ENCODE measurements around the gene CBLL1. TPM values are rescaled to one million over a fixed set of nuclear protein-coding genes. Genes with fewer than 3 reads are reported as not detected.

The CBLL1 gene
- total RNA-seq = 18.9 TPM
- long read RNA-seq, full-length matches to known transcripts = 12 of 13 reads
- long read RNA-seq, partial matches to known transcripts = 0 of 13 reads
- long read RNA-seq, other reads (novel, unspliced or antisense) = 1 of 13 reads

DNA sequence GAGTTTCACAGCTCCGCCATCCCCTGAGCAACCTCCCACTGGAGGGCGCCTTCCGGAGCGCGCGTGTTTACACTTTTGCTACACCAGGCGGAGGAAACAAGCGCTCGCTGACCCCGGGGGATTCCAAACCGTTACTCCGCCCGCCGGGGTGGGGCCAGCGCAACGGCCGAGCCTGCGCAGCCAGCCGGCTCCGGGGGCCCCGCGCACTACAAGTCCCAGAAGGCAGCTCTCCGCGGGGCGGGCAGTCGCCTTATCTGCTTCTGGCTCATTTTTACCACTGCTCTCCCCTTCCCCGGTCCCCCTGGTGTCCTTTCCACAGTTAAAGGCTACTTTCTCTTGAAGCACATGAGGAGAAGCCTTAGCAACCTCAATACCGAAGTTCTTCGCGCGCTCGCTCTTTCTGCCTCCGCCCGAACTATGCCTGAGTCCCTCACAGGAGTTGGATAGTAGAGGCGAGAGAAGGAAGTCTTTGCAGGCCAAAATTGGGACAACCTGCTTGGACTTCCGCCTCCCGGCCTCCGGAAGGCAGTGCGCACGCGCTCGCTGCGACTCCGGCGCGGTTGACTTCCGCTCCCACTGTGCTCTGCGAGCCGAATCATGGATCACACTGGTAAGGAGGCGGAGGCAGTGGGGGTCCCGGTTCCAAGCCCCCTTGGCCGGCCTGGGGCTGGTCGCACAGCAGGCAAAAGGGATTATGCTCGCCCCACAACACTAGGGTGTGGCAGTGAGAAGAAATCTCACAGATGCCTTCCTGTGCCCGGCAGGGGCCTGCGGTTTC lies at the start of gene CBLL1:
CBLL1 (plus strand) TSS at position 576 of the 778 bp plus-strand sequence; CDS start at position 598, 22 bp downstream.
- DNase-seq = peak; percentile 98
- peak; percentile 99 for ATAC-seq (ENCODE audit: poor library complexity)
- intact Hi-C loops (cut with DNase I) = loop anchor here (10.0 kb wide), 2 partner anchors 131 to 401 kb away; no protein-coding TSS in a partner anchor

DNA sequence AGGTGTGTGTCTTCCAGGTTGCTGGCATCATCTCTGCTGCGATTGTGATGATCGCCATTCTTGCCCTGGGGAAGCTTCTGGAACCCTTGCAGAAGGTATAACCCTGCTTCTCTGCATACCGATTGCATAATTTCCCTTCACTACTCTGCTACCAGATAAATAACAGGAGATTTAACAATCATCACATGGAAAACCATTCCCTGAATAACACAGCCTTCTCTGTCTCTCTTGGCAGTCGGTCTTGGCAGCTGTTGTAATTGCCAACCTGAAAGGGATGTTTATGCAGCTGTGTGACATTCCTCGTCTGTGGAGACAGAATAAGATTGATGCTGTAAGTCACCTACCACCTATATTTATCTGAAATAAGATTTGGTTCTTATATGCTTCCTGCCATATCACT lies 49.6 kb upstream of the CBLL1 start:
- intact Hi-C loops (cut with DNase I) = no loop called here
- ATAC-seq (ENCODE audit: poor library complexity) (peak; percentile 75), DNase-seq (no peak)

- ATAC-seq (ENCODE audit: poor library complexity) (no peak), DNase-seq (no peak)
- intact Hi-C loops (cut with DNase I) = no loop called here
Measured at GRCh38 chr7:107696330-107696946, 47.5 kb upstream of the CBLL1 start.

- intact Hi-C loops (cut with DNase I) = no loop called here
- no peak for DNase-seq
- ATAC-seq (ENCODE audit: poor library complexity) = no peak
Measured at GRCh38 chr7:107697321-107698049, 46.5 kb upstream of the CBLL1 start.

DNA sequence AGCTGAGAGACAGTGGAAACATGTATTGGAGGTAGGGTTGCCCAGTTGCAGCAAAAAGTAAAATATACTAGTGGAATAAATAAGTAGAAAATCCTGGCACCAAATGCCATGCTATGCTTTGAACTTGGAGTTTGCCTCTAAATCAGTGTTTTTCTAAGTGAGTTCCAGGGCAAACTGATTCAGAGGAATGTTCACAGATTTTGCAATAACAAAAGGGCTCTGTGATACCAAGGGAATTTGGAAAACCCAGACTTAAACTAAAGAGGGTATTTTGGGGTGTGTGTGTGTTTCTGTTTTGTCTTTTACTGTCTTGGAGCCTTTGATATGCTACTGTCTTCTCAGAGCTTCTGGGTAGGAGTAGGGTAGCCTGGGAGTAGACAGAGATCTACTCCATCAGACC lies 43.4 kb upstream of the CBLL1 start:
- DNase-seq (no peak), ATAC-seq (ENCODE audit: poor library complexity) (no peak)
- intact Hi-C loops (cut with DNase I) = no loop called here

GRCh38 chr7:107701191-107701590 lies 42.8 kb upstream of the CBLL1 start:
- intact Hi-C loops (cut with DNase I) = no loop called here
- ATAC-seq (ENCODE audit: poor library complexity) (no peak), DNase-seq (no peak)

DNA sequence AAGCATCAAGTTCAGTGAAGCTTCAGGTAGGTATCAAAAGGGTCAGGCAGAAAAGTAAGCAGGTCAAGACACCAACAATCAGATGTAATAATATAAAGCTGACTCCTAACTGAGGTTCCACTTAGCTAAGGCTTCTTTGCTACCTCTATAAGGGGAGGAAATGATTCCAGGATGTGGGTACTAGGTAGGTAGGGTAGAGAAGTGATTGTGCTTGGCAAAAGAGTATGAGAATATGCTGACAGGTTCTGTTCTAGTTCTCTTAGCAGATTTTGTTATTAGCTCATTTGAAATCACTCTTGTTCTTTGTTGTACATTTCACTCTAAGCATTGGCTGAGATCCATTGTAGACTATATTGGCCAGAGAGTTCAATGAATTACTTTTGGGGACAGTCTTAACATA lies 40.7 kb upstream of the CBLL1 start:
- ATAC-seq (ENCODE audit: poor library complexity) = peak; percentile 63
- no peak for DNase-seq
- intact Hi-C loops (cut with DNase I) = no loop called here

- ATAC-seq (ENCODE audit: poor library complexity) = peak; percentile 58
- intact Hi-C loops (cut with DNase I) = no loop called here
- no peak for DNase-seq
Measured at GRCh38 chr7:107703872-107704271, 40.1 kb upstream of the CBLL1 start.

DNA sequence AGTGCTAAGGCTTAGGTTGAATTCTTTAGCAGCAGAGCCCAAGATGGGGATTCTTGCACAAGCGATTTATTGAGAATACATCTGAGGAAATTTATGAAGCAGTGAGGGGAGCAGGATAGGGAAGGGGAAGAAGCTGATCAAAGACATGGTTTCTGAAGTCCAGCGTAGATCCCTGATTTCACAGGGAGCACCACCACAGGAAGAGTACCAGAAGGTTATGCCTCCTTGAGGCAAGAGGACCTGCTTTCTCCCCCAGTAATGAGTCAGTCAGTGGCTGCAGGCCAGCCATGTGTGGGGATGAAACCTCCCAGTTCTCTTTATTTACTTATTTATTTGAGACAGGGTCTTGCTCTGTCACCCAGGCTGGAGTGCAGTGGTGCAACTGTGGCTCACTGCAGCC lies 35.0 kb upstream of the CBLL1 start:
- intact Hi-C loops (cut with DNase I) = no loop called here
- DNase-seq = no peak
- ATAC-seq (ENCODE audit: poor library complexity) = no peak

DNA sequence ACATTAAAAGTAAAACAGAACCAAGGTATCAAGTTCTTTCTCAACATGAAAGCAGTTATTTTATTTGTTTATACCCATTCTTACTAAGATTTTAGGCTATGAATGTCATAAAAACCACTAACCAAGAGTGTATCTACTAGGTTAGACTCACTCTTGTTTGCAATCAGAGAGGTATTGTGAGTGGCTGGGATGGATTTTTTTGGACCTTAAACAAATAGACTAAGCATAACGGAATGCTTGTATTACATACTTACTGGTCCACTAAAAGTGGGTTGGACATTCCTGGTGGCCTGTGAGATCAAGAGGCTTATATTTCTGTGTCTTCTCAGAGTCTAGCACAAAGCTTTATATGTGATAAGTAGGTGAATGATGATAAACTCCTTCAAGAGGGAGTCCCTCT lies 32.6 kb upstream of the CBLL1 start:
- ATAC-seq (ENCODE audit: poor library complexity) = no peak
- no peak for DNase-seq
- intact Hi-C loops (cut with DNase I) = no loop called here

DNA sequence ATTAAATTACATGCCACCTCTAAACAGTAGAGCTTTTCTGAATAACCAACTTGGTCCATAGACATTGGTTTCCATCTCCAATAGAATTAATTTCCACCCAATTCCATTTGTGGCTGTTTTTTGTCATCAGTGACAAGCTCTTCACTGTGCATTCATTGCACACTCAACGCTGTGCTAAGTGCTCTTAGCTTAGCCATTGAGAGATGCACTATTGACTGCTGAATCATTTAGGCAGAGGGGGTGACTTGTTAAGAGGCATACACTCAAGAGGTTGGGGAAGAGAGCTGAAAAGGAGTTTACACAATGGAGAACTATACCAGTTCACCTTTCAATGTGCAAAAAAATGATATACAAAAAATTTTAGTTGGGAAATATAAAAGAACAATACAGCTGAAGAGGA lies 31.9 kb upstream of the CBLL1 start:
- intact Hi-C loops (cut with DNase I) = no loop called here
- ATAC-seq (ENCODE audit: poor library complexity) (no peak), DNase-seq (no peak)

GRCh38 chr7:107712896-107713295 lies 31.0 kb upstream of the CBLL1 start:
- no peak for DNase-seq
- no peak for ATAC-seq (ENCODE audit: poor library complexity)
- intact Hi-C loops (cut with DNase I) = no loop called here

DNA sequence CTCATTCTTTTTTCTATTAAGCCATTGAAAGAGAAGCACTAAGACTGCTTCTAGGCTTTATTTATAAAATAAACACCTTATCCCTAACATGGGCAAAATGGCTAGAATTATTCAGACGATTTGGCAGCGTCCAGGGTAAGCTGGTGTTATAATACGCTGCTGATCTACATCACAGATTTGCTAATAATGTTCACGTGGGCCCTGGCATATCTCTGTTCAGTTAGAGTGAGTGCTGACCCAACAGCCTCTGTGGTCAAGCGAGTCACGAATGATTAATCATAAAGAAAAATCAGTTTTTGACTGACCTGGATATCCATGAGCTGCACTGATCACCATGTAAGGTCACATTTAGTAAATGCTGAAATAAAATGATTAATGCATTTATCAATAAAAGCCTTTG lies 28.4 kb upstream of the CBLL1 start:
- ATAC-seq (ENCODE audit: poor library complexity) (no peak), DNase-seq (no peak)
- intact Hi-C loops (cut with DNase I) = no loop called here

DNA sequence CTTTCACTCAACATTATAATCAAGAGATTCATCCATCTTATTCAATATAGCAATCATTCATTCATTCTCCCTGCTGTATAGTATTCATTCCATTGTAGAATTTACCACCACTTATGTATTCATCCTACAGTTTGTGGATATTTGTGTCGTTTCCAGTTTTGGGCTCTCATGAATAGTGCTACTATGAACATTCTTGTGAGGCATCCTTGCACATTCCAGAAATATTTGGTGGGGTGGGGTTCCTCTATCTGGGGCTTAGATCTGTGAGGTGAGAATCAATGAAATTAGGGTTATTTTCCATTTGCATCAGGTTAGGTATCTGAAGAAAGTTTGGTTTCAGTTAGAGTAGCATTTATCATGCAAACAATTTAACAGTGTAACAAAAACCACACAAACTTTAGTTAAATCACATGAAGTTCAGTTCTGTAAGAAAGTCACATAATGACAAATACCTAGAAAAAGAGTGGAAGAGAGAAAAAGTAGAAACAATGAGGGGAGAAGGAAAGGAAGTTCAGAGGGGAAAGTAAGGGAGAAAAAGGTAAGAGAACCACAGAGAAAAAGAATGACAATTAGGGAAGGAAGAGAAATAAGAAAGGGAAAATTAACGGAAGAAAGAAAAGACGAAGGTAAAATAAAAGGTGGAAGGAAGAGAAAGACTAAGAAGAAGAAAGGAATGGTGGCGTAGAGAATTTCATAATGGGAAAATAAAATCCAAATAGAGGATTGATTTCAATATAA lies 25.3 kb upstream of the CBLL1 start:
- intact Hi-C loops (cut with DNase I) = no loop called here
- no peak for ATAC-seq (ENCODE audit: poor library complexity)
- DNase-seq = no peak

DNA sequence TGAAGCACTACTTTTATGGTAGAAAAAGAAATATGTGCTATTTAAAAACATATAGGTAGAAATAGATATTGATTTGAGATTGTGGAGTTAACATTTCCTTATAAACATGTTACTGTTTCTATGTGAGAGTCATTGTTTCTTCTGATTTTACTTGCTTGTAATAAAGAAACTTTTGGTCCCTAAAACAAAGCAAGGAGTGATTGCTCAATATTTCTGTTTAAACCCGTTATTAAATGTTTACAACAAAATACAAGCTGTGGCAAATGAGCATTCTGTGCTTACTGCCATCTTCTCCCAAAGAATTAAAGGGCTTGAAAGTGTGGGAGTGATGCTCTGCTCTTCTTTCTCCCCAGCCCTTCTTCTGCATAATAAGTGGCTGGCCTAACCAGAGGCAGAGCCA lies 22.7 kb upstream of the CBLL1 start:
- intact Hi-C loops (cut with DNase I) = loop anchor here (10.0 kb wide), 2 partner anchors 156 to 526 kb away; partner anchors contain the start of genes COG5 and DUS4L
- no peak for DNase-seq
- no peak for ATAC-seq (ENCODE audit: poor library complexity)

DNA sequence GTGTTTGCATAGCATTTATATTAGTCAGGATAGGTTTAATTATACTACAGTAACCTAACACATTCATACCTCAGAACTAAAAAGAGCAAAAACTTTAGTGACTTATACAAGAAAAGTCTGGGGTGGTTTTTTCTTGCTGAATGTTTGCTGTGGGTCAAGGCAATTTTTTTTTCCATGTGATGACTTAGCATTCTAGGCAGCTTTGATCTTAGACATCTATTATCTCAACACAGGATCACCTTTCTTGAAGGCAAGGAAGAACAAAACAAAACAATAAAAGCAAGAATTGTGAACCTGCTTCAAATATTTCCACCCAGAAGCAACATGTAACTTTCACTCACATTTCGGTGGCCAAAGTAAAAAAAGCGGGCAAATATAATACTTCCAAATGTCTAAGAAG lies 20.7 kb upstream of the CBLL1 start:
- ATAC-seq (ENCODE audit: poor library complexity) (no peak), DNase-seq (no peak)
- intact Hi-C loops (cut with DNase I) = loop anchor here (10.0 kb wide), 2 partner anchors 158 to 528 kb away; partner anchors contain the start of genes COG5 and DUS4L

GRCh38 chr7:107725138-107725740 lies 18.7 kb upstream of the CBLL1 start:
- ATAC-seq (ENCODE audit: poor library complexity) (no peak), DNase-seq (no peak)
- intact Hi-C loops (cut with DNase I) = loop anchor here (2.0 to 10.0 kb wide), 3 partner anchors 160 to 530 kb away; partner anchors contain the start of genes COG5 and DUS4L

Data from Right ventricle myocardium superior (tissue), 1 donor.